RPMI8226 (cell line): Measurements from ENCODE around the gene ZNF750.

ENCODE experiments used
- DNase-seq: peaks from one replicate; pipeline ENCODE4 v3.0.0-alpha.2; 2015

Gene ZNF750

GRCh38 chr17:82839617-82840292, at the start of gene ZNF750:
ZNF750 (minus strand) TSS chr17:82840022; CDS start chr17:82832454, 7,568 bp downstream.
- no peak for DNase-seq

GRCh38 chr17:82888583-82889495, 49.0 kb upstream of the ZNF750 start:
- DNase-seq, result no peak

- no peak for DNase-seq
These were observed 47.7 kb upstream of the ZNF750 start for GRCh38 chr17:82887255-82888164.

- no peak for DNase-seq
These were observed 45.1 kb upstream of the ZNF750 start for GRCh38 chr17:82884970-82885353.

- DNase-seq, result no peak
These were observed 44.6 kb upstream of the ZNF750 start for GRCh38 chr17:82884341-82884969.

- DNase-seq, result no peak
These were observed 43.7 kb upstream of the ZNF750 start for GRCh38 chr17:82883419-82884031.

- no peak for DNase-seq
These were observed 43.0 kb upstream of the ZNF750 start for GRCh38 chr17:82882715-82883418.

- DNase-seq, result no peak
These were observed 42.3 kb upstream of the ZNF750 start for GRCh38 chr17:82881900-82882714.

- DNase-seq, result no peak
These were observed 41.6 kb upstream of the ZNF750 start for GRCh38 chr17:82881324-82881823.

- DNase-seq, result no peak
These were observed 41.0 kb upstream of the ZNF750 start for GRCh38 chr17:82880620-82881323.

GRCh38 chr17:82879241-82879640, 39.4 kb upstream of the ZNF750 start:
- no peak for DNase-seq

- DNase-seq, result no peak
These were observed 38.7 kb upstream of the ZNF750 start for GRCh38 chr17:82878527-82878926.

- DNase-seq, result no peak
These were observed 37.0 kb upstream of the ZNF750 start for GRCh38 chr17:82876602-82877379.

- DNase-seq, result no peak
These were observed 36.3 kb upstream of the ZNF750 start for GRCh38 chr17:82876149-82876548.

- no peak for DNase-seq
These were observed 35.6 kb upstream of the ZNF750 start for GRCh38 chr17:82875407-82875856.

GRCh38 chr17:82874011-82874835, 34.4 kb upstream of the ZNF750 start:
- DNase-seq, result no peak

- DNase-seq, result no peak
These were observed 33.7 kb upstream of the ZNF750 start for GRCh38 chr17:82873521-82873920.
